ENCODE data around the gene RYR2. TPM values are rescaled to one million over a fixed set of nuclear protein-coding genes. Genes with fewer than 3 reads are reported as not detected.

Gene RYR2
- total RNA-seq, 2 experiments from 2014 or later, result not detected

- no peak overlapping the region for H2AFZ ChIP-seq (ENCODE audit: low read length)
- CTCF ChIA-PET (ENCODE audit: unreplicated experiment), result no interaction called here
- H3K27ac ChIP-seq (ENCODE audit: low read depth, low read length, poor library complexity, severe bottlenecking), result no peak overlapping the region
- BruUV-seq (replicated peaks), result no TSS peak
- no peaks in the 10 kb centered on the region for H3K36me3 ChIP-seq (ENCODE audit: insufficient read depth, low read length)
- H3K9me3 ChIP-seq (ENCODE audit: low read length), result no peaks in the 10 kb centered on the region
- TF ChIP-seq EZH2phosphoT487 (IDR thresholded peaks at IDR 0.05; ENCODE audit: borderline replicate concordance, low read depth, low read length) (no peak), CTCF (conservative IDR thresholded peaks at IDR 0.05; ENCODE audit: low read length) (no peak)
- no peak overlapping the region for H3K4me2 ChIP-seq (ENCODE audit: low read length)
- H3K9me2 ChIP-seq (ENCODE audit: insufficient read depth, low read length), result no peaks in the 10 kb centered on the region
- intact Hi-C loops (cut with micrococcal nuclease; ENCODE audit: unreplicated experiment), result no loop called here
- H3K79me2 ChIP-seq (ENCODE audit: insufficient read depth, low read depth, low read length), result no peaks in the 10 kb centered on the region
- no peak for DNase-seq (ENCODE audit: low spot score)
- H3K4me3 ChIP-seq (ENCODE audit: low read depth, low read length, poor library complexity, severe bottlenecking), result no peak overlapping the region
- POLR2A ChIA-PET, result no interaction called here
- H3K4me1 ChIP-seq (ENCODE audit: insufficient read depth, low read length, poor library complexity, severe bottlenecking), result no peaks in the 10 kb centered on the region
- H4K20me1 ChIP-seq (ENCODE audit: insufficient read depth, low read length), result no peaks in the 10 kb centered on the region
Observed at GRCh38 chr1:237244778-237245177, 202.8 kb downstream of the RYR2 start.

- POLR2A ChIA-PET, result no interaction called here
- no TSS peak for BruUV-seq (replicated peaks)
- no peak for DNase-seq (ENCODE audit: low spot score)
- Histone ChIP-seq H3K9me3 (ENCODE audit: low read length) (no peaks in the 10 kb centered on the region), H3K4me1 (ENCODE audit: insufficient read depth, low read length, poor library complexity, severe bottlenecking) (no peaks in the 10 kb centered on the region), H4K20me1 (ENCODE audit: insufficient read depth, low read length) (no peaks in the 10 kb centered on the region), H3K9me2 (ENCODE audit: insufficient read depth, low read length) (no peaks in the 10 kb centered on the region), H3K36me3 (ENCODE audit: insufficient read depth, low read length) (no peaks in the 10 kb centered on the region), H3K27ac (ENCODE audit: low read depth, low read length, poor library complexity, severe bottlenecking) (no peak overlapping the region), H3K4me3 (ENCODE audit: low read depth, low read length, poor library complexity, severe bottlenecking) (no peak overlapping the region), H3K4me2 (ENCODE audit: low read length) (no peak overlapping the region), H3K79me2 (ENCODE audit: insufficient read depth, low read depth, low read length) (no peaks in the 10 kb centered on the region), H2AFZ (ENCODE audit: low read length) (no peak overlapping the region)
- no peak for TF ChIP-seq CTCF (conservative IDR thresholded peaks at IDR 0.05; ENCODE audit: low read length)
- TF ChIP-seq EZH2phosphoT487 (IDR thresholded peaks at IDR 0.05; ENCODE audit: borderline replicate concordance, low read depth, low read length), result no peak
- CTCF ChIA-PET (ENCODE audit: unreplicated experiment), result no interaction called here
- intact Hi-C loops (cut with micrococcal nuclease; ENCODE audit: unreplicated experiment), result no loop called here
Observed at GRCh38 chr1:237247442-237247841, 205.5 kb downstream of the RYR2 start.

GRCh38 chr1:237249120-237249519 is 207.1 kb downstream of the RYR2 start:
- Histone ChIP-seq H3K4me3 (ENCODE audit: low read depth, low read length, poor library complexity, severe bottlenecking) (no peak overlapping the region), H3K4me2 (ENCODE audit: low read length) (no peak overlapping the region), H4K20me1 (ENCODE audit: insufficient read depth, low read length) (no peaks in the 10 kb centered on the region), H3K4me1 (ENCODE audit: insufficient read depth, low read length, poor library complexity, severe bottlenecking) (no peaks in the 10 kb centered on the region), H3K79me2 (ENCODE audit: insufficient read depth, low read depth, low read length) (no peaks in the 10 kb centered on the region), H3K9me3 (ENCODE audit: low read length) (no peaks in the 10 kb centered on the region), H3K36me3 (ENCODE audit: insufficient read depth, low read length) (no peaks in the 10 kb centered on the region), H3K27ac (ENCODE audit: low read depth, low read length, poor library complexity, severe bottlenecking) (no peak overlapping the region), H3K9me2 (ENCODE audit: insufficient read depth, low read length) (no peaks in the 10 kb centered on the region), H2AFZ (ENCODE audit: low read length) (no peak overlapping the region)
- no peak for DNase-seq (ENCODE audit: low spot score)
- intact Hi-C loops (cut with micrococcal nuclease; ENCODE audit: unreplicated experiment), result no loop called here
- no TSS peak for BruUV-seq (replicated peaks)
- ChIA-PET CTCF (ENCODE audit: unreplicated experiment) (no interaction called here), POLR2A (no interaction called here)
- TF ChIP-seq CTCF (conservative IDR thresholded peaks at IDR 0.05; ENCODE audit: low read length) (no peak), EZH2phosphoT487 (IDR thresholded peaks at IDR 0.05; ENCODE audit: borderline replicate concordance, low read depth, low read length) (no peak)
